ACHN (cell line): ENCODE results near the gene PHC1.

ENCODE experiments used
- DNase-seq: peaks from one replicate; pipeline ENCODE4 v3.0.0-alpha.2; 2015
- in situ Hi-C: cut with HindIII; loops from 2 replicates; pipeline ENCODE4 v1.10.0; 2017; ENCODE audit warnings: low sequenced_read_pairs, low pct_ligation_motif_present, low pct_unique_long_range_greater_than_20kb

PHC1 gene

DNA sequence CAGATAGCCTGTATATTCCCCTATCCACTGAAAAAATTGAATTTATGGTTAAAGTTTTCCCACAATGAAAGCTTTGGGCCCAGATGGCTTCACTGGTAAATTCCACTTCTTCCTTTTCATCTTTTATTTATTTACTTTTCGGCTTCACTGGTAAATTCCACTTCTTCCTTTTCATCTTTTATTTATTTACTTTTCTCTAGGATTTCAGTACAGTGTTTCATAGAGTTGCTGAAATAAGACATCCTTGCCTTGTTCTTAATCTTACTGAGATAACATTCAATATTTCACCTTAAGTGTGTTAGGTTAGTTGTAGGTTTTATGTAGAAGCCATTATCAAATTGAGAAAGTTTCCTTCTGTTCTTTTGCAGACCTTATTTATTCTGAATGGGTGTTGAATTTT, 56.1 kb downstream of the PHC1 start:
- in situ Hi-C loops, result no loop called here
- no peak for DNase-seq

DNA sequence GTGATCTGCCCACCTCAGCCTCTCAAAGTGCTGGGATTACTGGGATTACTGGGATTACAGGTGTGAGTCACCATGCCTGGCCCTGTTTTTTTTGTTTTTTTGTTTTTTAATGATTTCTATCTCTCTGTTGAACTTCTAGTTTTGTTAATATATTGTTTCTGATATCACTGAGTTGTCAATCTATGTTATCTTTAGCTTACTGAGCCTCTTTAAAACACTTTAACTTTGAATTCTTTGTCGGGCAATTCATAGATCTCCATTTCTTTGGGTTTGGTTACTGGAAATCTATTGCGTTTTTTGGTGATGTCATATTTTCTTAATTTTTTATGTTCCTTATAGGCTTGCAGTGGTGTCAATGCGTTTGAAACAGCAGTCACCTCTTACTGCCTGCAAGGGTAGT, 65.8 kb downstream of the PHC1 start:
- in situ Hi-C loops, result no loop called here

DNA sequence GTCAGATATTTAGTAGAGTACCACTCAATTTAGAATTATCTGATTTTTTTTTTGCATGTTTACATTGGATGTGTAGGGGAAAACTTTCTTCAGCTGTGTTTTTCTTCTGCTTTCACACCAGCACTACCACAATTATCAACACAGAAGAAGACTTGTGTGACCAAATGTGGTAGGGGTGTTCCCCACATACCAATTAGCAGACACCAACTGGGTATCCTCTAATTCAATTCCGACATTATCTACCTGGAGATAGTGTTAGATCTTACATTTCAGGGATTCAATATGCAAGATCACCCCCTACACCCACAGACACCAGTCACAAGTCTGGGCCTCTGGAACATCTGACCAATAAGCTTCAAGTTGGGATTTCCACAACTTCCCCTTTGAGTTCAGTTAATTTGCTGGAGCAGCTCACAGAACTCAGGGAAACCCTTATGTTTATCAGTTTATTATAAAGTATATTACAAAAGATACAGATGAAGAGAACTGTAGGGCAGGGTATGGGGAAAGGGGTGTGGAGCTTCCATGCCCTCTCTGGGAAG, 71.0 kb downstream of the PHC1 start:
- DNase-seq, result no peak
- in situ Hi-C loops, result no loop called here

More for the DNA sequence above, 65.8 kb downstream of the PHC1 start:
- DNase-seq, result no peak

DNA sequence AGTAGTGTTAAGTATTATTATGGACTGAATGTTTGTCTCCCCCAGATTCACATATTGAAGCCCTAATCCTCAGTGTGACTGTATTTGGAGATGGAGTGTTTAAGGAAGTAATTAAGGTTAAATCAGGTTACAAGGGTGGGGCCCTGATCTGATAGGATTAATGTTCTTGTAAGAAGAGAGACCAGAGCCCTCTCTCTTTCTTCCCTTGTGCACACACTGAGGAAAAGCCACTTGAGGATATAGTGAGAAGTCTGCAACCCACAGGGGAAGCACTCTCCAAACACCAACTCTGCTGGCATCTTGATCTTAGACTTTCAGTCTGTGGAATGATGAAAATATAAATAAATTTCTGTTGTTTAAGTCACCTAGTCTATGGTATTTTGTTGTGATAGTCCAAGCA, 72.9 kb downstream of the PHC1 start:
- in situ Hi-C loops, result no loop called here
- no peak for DNase-seq

DNA sequence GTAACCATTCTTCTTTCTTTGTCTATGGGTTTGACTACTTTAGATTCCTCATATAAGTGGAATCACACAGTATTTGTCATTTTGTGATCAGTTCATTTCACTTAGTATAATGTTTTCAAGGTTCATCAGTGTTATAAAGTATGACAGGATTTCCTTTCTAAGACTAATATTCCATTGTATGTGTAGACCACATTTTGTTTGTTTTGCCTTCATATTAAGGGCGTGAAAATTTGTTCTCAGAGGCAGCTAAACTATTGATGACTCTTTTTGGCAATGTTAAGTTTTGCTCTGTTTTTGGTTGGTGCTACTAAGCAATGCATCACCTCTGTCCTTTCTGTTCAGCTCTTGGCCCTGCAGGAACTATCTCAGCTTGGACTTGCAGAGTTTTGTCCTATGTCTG, 73.4 kb downstream of the PHC1 start:
- in situ Hi-C loops, result no loop called here
- no peak for DNase-seq

DNA sequence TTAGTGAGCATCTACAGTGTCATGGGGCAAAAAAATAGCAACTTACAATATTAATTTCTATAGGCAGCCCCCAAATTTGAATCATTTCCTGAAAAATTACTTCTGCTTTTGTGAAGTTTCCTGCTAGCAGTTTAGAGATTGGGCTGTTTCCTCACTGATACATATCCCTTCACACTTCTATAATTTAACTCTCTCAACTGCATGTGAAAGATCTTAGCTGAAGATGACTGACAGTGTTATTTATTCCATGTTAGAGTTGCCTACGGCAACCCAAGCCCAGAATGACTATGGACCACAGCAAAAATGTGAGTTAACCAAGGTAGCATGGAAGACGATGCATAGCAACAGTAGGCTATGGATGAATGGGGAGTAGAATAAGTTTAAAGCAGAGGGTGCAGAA, 75.1 kb downstream of the PHC1 start, which contains the start of gene KLRG1:
Gene KLRG1, plus strand, starts transcription at position 134 of the 400 bp plus-strand sequence. Its CDS starts 90 bp downstream, at position 224.
- in situ Hi-C loops, result no loop called here
- DNase-seq, result no peak
